ENCODE measurements around the gene GPC3.

GRCh38 chrX:133892337-133892736 is 93.1 kb downstream of the GPC3 start:
- no peak for TF ChIP-seq EZH2 (IDR thresholded peaks at IDR 0.05; ENCODE audit: borderline replicate concordance, low read depth, low read length, poor library complexity, severe bottlenecking)
- TF ChIP-seq, protein P1, sequence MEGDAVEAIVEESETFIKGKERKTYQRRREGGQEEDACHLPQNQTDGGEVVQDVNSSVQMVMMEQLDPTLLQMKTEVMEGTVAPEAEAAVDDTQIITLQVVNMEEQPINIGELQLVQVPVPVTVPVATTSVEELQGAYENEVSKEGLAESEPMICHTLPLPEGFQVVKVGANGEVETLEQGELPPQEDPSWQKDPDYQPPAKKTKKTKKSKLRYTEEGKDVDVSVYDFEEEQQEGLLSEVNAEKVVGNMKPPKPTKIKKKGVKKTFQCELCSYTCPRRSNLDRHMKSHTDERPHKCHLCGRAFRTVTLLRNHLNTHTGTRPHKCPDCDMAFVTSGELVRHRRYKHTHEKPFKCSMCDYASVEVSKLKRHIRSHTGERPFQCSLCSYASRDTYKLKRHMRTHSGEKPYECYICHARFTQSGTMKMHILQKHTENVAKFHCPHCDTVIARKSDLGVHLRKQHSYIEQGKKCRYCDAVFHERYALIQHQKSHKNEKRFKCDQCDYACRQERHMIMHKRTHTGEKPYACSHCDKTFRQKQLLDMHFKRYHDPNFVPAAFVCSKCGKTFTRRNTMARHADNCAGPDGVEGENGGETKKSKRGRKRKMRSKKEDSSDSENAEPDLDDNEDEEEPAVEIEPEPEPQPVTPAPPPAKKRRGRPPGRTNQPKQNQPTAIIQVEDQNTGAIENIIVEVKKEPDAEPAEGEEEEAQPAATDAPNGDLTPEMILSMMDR (conservative IDR thresholded peaks at IDR 0.05; ENCODE audit: low read depth, low read length) = no peak
